HG03196 (cell line): Measurements from ENCODE around the gene ANKRD6.

Experiments used
- ATAC-seq: cut with Tn5 transposase; IDR thresholded peaks from one replicate; pipeline ENCODE4 v1.9.1; 2021; ENCODE audit not compliant: unreplicated experiment

The ANKRD6 gene

GRCh38 chr6:89506716-89507617 lies 74.0 kb downstream of the ANKRD6 start:
- no peak for ATAC-seq

DNA sequence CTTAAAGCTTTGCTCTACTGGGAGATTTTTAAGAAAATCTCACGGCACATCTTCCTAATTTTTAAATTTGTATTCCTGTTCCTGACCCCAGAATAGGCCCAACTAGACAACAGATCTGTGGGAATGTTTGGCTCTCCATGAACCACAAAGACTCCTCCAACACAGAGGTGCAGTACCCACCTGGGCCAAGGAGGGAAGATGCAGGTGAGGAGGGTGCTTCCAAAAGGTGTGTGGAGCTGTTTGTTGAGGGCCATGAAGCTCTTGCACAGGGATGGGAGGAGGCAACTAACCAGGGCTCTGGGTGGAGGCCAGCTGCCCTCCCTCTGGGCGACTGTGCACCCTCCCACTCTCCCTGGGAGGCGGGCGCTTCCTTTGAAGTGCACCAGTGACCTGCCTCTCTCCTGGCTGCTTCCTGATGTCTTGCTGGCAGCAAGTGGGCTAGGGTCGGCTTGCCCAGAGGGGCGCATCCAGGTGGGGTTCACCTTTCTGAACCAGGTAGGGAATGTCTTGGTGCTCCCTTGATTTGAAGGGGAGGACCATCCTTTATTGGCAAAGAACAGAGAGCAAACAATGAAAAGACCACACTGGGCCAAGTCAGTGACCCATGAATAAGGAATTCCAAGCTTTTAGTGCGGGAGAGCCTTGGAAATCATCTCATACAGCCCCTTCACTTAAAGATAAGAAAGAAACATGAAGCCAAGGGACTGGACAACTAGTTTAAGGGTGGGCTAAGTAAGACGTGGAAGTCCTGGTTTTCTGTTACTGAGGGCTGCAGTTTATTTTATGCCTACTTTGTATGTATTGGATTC lies 76.0 kb downstream of the ANKRD6 start:
- ATAC-seq, result no peak

GRCh38 chr6:89509777-89510281 lies 76.9 kb downstream of the ANKRD6 start:
- no peak for ATAC-seq

GRCh38 chr6:89510393-89510792 lies 77.4 kb downstream of the ANKRD6 start:
- ATAC-seq, result no peak

- ATAC-seq, result no peak
These were observed 85.6 kb downstream of the ANKRD6 start for GRCh38 chr6:89518352-89519055.

DNA sequence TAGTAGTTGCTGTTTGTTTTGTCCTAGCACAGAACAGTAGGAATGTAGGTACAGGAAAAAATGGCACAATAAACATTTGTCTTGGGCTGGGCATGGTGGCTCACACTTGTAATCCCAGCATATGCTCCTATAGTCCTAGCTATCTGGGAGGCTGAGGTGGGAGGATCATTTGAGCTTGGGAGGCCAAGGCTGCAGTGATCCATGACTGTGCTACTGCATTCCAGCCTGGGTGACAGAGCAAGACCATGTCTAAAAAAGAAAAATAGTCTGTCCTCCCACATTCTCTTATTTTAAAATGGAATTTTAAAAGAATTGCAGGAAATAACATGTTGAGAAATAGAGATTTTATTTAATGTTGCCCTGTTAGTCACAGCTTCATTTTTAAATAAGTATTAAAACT lies 87.8 kb downstream of the ANKRD6 start:
- no peak for ATAC-seq

DNA sequence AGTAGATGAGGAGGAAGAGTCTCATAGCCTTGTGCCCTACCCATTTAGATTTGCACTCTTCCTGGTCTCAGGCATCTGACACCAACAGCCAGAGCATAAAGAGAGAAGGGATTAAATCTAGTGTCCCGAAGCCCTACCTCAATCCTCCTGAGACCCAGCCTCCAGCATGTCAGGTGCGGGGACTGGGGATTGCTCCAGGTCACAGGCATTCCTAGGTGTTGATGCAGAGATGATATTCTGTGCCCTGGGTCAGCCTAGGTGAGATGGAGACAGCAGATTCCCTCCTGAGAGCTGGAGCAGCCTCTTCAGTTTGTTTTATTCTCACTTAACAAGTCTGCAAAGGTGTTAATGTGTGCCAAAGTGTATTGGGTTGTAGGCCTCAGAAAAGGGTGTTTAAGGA lies 89.8 kb downstream of the ANKRD6 start:
- ATAC-seq, result no peak

DNA sequence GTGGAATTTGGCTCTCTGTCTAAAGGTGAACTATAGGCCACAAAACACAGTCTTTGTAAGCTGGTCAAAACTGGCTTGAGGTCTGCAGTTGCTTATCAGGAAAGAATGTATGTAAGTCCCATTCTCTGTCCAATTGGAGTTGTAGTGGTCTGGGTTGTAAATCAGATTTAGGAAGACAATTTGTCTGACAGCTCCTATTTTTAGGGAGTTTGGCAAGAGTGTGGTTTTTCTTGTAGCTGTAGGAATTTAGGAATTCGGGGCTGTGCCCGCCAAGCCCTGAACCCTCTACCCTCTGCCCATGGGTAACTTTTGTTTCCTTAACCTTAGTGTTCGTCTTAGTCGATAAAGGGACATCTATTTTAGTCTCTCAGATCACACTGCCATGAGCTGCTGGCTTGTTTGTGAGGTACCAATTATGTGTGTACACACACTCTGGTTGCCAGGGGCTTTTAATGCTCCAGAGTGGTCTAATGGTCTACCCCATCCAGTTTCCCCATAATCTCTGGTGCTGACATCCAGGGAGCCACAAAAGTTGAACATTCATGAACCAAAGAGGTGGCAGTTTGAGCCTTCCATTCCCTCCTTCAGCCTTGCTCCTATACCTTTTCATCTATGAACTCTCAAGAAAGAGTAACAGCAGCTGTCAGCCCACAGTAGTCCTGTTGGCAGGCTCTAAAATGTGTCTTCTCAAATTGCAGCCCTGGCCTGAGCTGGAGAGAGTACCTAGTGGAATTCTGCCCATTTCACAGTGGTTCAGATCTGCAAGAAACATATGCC lies 93.0 kb downstream of the ANKRD6 start:
- no peak for ATAC-seq

DNA sequence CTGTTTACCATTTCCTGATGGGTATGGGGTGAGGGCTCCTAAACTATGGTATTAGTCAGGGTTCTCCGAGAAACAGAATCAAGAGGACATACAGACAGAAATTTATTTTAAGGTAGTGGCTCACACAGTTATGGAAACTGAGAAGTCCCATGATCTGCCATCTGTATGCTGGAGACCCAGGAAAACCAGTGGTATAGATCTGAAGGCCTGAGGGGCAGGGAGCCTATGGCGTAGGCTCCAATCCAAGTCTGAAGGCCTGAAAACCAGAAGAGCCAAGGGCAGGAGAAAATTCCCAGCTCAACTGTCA lies 93.6 kb downstream of the ANKRD6 start:
- no peak for ATAC-seq

GRCh38 chr6:89527634-89528033 lies 94.7 kb downstream of the ANKRD6 start:
- ATAC-seq, result no peak

GRCh38 chr6:89528866-89529265 lies 95.9 kb downstream of the ANKRD6 start:
- no peak for ATAC-seq

GRCh38 chr6:89530982-89531381 lies 98.0 kb downstream of the ANKRD6 start:
- no peak for ATAC-seq

DNA sequence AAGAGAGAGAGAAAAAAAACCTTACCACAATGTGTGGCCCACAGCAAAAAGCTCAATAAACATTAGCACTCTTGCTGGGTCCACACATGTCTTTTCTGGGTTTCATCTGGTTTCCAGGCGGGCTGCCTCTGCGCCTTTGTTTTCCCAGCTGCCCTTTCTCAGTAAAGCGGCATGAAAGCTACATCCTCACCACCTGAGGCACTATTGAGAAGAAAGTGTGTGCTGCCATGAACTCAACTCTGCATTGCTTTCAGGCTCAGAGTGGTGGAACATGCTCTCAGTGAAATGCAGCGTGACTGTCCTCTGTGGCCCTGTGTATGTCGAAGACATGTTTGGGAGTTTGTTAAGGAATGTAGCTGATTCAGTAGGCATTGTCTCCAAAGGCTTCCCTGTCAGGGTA lies 103.3 kb downstream of the ANKRD6 start:
- no peak for ATAC-seq

- no peak for ATAC-seq
These were observed 106.8 kb downstream of the ANKRD6 start for GRCh38 chr6:89539779-89540178.

- ATAC-seq, result peak; percentile 75
These were observed 109.3 kb downstream of the ANKRD6 start for GRCh38 chr6:89542081-89542857.

DNA sequence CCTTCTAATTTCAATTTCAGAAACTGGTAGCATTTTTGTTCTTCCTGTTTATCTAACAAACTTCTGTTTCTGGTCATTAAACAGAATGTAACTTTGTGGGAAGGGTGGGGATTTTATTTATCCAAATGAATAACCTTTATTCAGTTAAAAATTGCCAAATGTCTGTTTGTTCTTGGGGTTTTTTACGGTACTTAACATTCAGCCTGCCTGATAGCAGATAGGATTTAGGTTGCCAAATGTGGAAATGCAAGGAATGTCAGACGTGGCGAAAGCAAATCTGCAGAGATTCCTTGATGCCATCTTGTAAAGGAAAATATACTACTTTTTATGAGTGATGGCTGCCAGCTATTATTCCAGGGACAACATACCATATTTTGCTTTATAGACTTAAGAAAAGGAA lies 109.9 kb downstream of the ANKRD6 start:
- peak; percentile 11 for ATAC-seq

DNA sequence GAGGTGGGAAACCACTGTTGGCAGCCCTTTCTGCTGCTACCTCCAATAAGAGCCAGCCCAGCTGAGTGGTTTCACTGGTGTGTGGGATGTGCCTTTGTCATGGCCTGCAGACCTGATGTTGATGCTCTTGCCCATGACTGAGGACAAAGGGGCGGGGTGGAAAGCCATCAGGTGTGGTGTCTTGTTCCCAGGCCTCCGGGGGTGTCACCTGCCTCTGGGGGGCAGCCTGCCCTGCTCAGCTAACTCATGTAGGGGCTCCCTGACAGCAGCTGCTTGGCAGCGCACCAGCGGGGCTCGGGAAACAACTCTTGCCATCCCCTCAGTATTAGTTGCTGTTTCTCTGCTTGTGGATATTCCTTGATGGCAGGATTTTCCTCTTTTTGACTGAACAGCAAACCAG lies 114.3 kb downstream of the ANKRD6 start:
- no peak for ATAC-seq

- ATAC-seq, result no peak
These were observed 120.5 kb downstream of the ANKRD6 start for GRCh38 chr6:89553431-89553830.

- no peak for ATAC-seq
These were observed 121.2 kb downstream of the ANKRD6 start for GRCh38 chr6:89554106-89554505.

DNA sequence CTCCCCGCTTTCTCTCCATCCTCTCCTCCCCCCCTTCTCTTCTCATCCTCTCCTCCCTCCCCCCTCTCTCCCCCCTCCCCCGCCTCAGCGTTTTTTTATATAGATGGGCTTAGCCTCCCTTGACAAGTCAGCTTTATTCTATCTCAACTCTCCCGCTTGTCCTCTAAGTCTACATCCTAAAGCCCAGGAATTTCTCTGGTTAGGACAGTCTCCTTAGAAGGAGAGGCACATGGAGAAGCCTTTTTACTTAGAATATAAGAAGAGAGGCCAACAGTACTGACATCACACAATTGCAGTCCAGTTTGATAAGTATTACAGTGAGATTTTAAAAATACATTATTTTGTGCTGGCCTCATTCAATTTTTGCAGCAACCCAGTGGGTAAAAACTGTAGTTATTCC lies 122.1 kb downstream of the ANKRD6 start:
- ATAC-seq, result no peak
